COR-L47 (cell line): ENCODE measurements around the gene ANKS4B.
"Not testable (repeated sequence)": the region's sequence is repeated elsewhere in the genome, so short reads cannot be mapped to it uniquely, and the experiment has no call there.

ENCODE experiments used
- DNase-seq: peaks from one replicate; lab custom pipeline; 2025; lab: John Stamatoyannopoulos, UW

Gene ANKS4B

DNA sequence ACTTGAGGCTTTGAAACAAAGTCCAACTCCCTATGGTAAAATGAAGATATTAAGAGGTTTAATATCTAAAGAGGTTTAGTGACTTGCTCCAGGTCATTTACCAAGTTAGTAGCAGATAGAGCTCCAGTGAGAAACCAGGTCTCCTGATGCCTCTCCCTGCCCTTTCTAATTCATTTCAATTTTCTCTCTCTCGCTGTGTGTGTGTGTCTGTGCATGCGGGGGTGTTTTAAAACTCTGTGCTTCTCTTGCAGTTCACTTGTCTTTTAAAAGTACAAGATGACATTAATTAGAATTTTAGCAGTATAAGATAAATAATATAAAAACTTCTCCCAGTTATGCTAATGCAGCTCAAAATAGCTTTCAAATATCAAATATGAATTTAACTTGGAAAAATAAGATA, 13.9 kb upstream of the ANKS4B start:
- DNase-seq: no peak

DNA sequence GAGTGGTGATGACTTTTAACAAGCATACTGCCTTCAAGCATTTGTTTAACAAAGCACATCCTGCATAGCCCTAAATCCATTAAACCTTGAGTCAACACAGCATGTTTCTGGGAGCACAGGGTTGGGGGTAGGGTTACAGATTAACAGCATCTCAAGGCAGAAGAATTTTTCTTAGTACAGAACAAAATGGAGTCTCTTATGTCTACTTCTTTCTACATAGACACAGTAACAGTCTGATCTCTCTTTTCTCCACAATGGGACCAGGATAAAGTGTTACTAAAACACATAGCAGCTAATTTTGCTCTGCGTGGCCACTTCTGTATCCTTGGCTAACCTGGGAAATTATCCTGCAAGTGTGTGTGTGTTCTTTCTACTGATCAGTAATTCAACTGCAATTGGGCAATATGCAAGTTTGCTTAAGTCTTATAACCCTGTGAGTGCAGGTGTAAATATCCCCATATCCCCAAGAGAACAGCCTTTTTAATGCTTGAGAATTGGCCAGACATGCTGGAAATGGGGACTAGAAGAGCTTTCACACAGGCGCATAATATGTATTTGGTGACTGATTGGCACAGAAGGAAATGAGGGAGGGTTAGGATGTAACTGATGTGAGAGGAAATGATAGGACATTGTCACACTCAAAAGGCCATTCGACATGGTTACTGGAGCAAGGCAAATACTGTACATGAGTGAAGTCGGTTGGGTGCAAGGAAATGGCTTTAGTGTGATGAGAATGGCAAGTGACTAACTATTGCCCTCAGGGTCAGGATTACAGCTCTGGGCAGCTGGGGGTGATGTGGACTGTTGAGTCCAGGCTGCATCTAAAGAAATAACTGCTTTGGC, 10.8 kb upstream of the ANKS4B start:
- DNase-seq: no peak

DNA sequence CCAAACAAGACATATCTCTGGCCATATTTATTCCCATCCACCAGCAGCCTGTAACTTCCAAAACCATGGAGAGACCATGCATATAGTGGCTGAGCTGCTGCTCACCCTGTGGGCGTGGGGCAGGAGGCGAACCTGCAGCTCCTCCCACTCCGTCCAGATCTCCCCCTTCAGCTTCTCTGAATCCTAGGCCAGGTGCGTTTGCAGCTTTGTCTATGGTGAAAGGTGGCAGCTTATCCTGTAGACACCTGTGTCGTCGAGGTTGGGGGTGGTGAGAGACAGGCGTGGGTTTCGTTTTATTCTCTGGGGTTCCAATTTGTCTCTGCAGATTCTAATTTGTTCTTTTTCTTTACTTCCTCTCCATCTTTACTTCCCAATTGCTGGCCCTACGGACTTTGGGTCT, 9.7 kb upstream of the ANKS4B start:
- no peak for DNase-seq

DNA sequence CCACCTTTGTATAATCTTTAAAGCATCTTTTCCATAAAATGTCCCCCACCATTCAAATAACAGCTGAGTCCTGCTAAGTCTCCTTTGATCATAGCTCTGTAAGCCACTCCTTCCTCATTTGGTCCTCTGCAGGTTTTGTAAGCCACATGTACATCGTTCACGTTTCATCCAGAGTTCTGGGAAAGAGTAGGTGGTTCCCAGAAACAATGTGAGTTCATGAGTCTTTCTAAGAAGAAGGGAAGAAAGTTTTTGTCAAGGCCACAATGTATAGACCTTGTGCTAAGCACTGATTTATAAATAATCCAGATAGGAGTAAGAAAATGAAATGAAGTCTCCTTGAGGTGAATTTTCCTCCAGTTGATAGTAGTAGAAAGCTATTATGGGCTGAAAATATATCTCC, 8.7 kb upstream of the ANKS4B start:
- DNase-seq: no peak

DNA sequence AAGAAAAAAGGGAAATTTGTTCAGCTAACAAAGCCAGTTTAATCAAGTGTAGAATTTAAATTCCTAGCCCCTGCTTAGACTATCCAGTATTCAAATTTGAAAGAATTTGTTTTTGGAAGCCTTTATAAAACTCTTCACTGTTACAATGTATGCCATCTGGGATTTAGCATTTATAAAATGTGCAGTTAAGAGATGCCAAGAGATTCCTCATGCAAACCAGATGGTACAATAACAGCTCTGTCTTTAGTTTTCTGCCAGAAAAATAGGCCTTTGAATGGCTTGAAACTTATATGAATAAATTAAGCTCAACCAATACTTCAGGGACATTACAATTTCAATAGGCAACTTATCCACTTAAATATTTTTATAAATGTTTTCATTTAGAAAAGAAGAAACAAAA, 6.8 kb upstream of the ANKS4B start:
- no peak for DNase-seq

DNA sequence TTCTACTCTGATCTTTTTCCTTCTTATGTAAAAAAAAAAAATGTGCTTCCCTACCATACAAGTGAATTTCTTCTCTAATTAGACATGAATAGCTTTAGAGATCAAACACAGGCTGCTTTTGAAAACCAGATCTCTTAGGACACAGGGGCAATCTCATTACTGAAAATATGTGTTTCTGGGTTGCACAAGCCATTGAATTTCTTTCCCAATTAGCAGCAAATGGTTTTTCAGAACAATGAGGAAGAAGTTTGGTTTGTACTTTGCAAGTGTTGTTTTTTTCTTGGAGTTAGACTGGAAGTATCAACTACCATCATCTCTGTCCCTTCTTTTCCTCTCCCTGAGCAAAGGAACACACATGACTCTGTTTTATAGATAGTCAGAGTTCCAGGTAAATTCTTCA, 5.6 kb upstream of the ANKS4B start:
- no peak for DNase-seq

DNA sequence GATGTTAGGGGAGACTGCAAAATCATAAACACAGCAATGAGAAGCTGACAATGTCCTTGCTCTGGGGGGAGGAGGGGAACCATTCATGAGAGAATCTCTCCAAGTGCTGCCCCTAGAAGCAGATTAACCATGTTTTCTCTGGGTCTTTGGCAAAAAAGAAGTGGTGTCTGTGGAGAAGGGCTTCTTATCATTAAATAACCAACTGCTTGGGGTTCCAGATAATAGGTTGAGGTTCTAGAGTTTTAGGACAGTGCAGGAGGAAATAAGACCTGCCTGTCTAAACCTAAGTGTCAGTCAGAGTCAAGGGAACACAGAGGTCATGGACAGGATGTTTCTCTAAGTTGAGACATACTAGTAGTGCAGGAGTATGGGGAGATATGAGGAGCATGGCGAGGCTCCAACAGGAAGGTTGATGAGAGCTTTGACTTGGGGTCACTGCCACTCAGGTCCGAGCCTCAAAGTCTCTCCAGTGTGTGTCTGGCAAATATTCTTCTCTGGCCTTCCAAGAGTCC, 5.1 kb upstream of the ANKS4B start:
- DNase-seq: no peak

DNA sequence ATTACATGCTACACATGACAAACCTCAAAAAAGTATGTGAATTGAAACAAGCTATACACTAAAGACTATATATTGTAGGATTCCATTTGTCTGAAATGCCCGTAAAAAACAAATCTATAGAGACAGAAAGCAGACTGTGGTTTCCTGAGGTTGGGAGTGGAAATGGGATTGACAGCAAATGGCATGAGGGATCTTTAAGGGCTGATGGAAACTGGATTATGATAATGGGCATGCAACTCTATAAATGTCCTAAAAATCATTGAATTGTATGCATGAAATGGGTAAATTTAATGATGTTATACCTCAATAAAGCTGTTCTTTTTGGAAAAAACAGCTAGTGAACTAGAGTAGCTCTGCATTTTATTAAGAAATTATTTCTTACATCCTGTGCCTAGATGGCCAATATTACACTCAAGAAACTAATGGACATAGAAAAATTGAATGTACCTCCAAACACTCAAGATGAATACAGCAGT, 416 bp upstream of the ANKS4B start:
- DNase-seq: no peak

DNA sequence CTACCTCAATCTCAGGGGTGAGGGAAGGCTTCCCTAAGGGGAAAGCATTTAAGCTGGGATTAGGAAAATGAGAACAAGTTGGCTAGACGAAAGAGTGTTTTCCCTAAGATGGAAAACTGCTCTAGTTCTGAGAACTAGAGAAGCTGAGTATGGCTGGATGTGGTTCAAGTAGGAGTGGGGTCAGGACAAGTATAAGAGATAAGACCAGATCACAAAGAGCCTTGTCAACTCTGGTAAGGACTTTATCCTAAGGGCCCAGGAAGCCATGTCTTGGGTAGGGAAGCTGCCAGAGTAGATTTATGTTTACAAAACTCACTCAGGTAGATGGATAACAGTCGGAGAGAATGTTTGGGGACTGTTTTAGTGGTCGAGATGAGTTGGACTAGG, 1.7 kb downstream of the ANKS4B start:
- DNase-seq: no peak

DNA sequence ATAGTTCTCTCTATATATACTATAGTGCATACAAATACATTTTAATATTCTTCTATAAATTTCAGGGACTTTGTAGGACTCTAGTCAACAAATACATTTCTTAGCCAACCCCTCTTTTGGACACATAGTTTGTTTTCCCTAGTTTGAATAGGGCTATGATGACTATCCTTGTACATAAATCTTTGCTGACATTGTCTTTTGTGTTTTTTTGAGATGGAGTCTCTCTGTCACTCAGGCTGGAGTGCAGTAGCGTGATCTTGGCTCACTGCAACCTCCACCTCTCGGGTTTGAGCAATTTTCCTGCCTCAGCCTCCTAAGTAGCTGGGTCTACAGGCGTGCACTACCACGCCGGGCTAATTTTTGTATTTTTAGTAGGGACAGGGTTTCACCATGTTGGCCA, 3.3 kb downstream of the ANKS4B start:
- no peak for DNase-seq

DNA sequence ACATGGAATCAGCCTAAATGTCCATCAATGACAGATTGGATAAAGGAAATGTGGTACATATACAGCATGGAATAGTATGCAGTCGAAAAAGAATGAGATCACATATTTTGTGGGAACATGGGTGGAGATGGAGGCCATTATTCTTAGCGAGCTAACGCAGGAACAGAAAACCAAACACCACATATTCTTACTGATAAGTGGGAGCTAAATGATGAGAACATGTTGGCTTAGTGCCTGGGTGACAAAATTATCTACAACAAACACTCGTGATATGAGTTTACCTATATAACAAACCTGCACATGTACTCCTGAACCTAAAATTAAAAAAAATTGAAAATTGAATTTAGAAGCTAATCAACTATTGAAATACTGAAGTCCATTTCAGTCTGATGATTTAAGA, 6.1 kb downstream of the ANKS4B start:
- no peak for DNase-seq

DNA sequence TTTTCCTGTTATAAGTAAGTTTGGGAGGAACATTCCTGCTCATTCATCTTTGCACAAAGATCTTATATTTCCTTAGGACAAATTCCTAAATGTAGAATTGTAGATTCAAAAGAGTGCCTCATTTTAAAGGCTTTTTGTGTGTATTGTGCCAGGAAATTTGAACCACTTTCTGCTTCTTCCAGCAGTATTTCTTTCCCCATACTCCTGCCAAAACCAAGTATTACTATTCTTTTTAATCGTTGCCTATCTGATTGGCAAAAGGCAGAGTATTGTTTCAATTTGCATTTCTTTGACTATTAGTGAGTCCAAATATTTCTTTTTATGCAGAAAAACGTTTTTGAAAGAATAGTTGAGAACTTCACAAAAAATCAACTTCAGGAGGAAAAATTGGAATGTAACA, 9.3 kb downstream of the ANKS4B start:
- DNase-seq: no peak

DNA sequence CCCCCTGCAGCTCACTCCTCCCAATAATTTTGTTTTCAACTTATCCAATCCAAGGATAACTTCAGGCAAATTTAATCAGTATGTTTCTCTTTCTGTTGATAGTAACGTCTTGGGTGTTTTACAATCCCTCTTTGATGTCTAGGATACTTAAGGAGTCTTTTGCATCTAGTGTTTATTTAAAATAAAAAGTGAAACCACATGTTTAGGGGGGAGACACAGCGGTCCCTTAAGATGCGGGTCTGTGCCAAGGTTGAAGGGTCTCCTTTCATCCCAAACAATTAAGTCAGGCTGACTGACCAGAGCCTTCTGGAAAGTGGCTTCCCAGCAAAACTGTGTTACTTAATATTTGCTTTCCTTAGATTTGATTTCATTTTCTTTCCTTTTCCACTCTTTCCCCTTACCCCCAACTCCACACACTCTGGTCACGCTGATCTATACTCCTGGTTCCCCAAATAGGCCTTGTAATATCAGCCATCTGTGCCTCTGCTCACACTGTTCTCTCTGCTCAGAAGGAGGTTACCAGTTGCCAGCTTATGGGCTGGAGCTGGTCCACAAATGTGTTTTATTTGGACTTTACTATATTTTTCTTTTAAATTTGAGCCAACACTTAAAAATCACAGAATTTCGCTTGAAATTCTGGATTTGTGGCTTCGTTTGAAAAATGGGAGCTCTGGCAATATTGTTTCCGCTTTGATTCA, 11.2 kb downstream of the ANKS4B start:
- no peak for DNase-seq

DNA sequence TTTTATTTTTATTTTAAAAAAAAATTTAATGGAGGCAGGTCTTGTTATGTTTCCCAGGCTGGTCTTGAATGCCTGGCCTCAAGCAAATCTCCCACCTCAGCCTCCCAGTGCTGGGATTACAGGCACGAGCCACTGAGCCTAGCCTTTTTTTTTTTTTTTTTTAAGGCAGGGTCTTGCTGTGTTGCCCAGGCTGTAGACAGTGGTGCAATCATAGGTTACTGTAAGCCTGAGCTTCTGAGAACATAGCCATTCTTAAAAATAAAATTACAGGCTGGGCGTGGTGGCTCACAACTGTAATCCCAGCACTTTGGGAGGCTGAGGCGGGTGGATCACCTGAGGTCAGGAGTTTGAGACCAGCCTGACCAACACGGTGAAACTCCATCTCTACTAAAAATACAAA, 14.7 kb downstream of the ANKS4B start:
- not testable (repeated sequence) for DNase-seq

DNA sequence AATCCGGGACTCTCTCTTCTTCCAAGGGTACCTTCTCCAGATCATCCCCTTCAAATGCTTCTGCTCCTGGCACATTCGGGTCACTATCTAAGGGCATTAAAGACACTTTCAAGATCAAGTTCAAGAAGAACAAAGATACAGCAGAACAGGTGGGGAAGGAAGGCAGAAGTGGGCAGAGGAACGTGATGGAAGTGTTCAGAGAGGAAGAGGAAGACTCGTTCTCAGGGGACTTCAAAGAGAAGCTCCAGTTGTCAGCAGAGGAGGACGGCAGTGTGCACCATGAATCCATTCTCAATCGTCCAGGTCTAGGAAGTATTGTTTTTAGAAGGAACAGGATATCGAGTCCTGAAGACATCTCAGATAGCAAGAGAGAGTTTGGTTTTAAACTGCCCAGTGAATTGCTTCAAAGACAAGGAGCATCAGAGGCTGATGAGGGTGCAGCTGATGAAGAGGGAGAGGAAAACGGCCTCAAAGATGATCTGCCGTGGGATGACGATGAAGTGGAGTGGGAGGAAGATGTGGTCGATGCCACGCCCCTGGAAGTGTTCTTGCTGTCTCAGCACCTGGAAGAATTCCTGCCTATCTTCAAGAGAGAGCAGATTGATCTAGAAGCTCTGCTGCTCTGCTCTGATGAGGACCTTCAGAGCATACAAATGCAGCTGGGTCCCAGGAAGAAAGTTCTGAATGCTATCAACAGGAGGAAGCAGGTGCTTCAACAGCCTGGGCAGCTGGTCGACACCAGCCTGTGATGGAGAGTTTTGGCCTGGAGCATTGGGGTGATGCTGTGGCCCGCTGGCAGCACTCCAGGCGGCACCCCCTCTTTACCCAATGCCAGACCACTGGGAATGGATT, 16.8 kb downstream of the ANKS4B start:
- DNase-seq: no peak

DNA sequence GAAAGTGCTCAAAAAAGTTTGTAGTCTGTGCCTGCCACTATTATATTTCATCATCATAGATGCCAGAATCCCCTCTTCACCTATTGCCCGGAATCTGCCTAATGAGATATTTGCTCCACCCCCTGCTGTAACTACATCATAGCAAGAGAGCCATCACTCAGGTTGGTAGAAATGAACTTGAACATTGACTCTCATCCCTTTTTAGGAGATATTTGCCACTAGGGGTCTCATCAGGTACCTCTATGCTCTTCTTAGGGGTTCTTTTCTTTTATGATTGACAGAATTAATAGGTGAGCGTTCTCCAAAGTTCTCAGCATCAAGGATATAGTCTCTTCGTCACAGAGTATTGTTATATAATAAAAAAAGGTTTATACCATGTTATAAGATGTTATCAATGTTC, 20.0 kb downstream of the ANKS4B start:
- DNase-seq: no peak

DNA sequence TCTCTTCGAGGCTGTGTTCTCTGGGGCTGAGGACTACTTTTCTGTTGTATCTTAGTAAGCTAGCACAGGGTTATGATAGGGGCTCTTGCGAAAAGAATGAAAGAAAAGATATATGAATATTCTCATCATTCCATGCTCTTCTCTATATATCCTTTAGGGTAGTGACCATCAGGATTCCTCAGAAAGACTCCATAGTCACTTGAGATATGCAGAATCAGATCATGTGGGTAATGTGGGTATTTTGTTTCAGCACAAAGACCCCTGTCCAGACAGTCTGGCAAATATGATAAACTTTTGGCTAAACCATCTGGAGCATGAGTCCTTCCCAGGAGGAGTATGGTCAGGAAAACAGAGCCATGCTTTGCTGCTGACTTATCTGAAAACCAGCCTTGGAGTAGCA, 23.1 kb downstream of the ANKS4B start:
- DNase-seq: no peak

DNA sequence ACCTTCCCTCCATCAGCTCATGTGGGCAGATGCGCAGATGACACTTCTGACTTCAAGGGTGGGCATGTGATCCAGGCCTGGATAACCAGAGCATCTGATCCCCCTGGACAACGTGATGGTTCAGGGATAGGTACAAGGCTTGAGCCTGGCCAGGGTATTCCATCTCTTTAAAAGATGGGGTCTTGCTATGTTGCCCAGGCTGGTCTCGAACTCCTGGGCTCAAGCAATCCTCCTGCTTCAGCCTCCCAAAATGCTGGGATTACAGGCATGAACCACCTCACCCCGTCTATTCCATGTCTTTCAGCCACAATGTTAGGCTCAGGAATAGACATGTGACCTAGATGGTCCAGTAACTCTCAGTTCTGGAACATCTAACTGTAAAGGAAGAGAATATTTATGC, 23.8 kb downstream of the ANKS4B start:
- no peak for DNase-seq

DNA sequence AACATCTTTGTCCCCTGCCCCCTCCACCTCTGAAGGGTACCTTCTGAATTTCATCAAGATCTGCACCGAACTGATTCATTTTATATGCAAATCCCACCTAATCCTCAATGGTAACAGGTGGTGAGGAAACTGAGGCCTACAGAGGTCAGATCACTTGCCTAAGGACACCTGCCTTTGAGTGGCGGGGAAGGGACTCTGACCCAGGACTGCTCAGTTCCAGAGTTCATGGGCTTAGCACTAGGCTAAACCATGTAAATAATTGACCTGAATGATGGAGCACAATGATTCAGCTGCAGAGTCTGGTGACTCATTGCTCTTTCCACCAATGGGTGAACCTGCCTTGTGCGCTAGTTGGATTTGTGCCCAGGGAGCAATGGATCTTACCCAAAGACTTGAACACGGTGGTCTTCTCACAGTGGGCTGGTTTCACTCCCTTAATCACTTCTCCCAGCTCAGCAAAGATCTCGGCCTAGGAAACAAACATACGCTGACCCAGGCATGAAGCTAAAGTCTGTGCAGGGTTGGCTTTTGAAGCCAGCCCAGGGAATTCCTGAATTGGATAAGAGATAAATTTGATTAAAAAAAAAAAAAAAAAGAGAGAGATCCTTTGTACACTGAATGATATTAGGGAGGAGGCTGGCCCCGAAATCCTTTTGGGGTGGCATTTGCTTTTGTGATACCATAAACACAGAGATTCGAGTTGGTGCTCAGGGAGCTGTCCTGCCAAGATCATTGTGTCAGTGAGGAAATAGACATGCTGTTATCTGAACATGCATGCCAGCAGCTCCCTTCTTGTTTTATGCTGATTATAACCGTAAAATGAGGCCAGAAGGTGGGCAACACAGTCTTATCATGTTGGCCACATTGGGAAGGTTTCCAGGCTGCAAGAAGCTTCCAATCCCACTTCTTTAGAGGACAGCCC, 27.6 kb downstream of the ANKS4B start:
- no peak for DNase-seq

DNA sequence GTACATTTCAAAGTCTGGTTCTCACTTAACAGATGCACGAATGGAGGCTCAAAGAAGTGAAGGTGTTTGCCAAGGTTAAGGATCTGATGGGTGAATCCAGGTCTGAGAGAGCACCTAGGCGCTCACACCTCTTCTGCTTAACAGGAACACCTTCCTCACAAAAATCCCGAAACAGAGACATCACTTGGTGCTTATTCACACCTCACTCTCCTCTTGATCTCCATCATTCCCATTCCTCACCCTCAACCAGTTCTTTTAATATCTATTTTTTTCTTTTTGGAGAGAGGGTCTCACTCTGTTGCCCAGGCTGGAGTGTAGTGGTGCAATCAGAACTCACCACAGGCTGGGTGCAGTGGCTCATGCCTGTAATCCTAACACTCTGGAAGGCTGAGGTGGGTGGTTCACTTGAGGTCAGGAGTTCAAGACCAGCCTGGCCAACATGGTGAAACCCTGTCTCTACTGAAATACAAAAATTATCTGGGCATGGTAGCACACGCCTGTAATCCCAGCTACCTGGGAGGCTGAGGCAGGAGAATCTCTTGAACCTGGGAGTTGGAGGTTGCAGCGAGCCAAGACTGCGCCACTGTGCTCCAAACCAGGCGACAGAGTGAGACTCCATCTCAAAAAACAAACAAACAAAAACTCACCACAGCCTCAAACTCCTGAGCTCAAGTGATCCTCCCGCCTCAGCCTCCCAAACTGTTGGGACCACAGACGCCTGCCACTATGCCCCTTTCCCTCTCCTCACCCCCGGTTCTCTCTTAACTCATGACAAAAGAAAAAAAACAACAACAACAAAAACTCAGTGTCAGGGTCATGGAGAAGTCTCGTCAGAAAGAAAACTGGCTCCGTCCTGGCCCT, 29.5 kb downstream of the ANKS4B start:
- no peak for DNase-seq
